Sigmoid colon (tissue), 3 donors: ENCODE data around the gene PRPF40A.

Experiments used
- CTCF ChIP-seq, 4 experiments: fragments of 450-650 bp in 3 of 4; fragments of 200-600 bp in 1 of 4; IDR thresholded peaks; one replicate each; pipeline ENCODE4 v1.5.1; 2016 to 2019; ENCODE audit warnings: antibody characterized with exemption in 4 of 4, mild to moderate bottlenecking in 3 of 4, moderate library complexity in 2 of 4
- POLR2A ChIP-seq, 2 donors: fragments of 450-650 bp; IDR thresholded peaks; one replicate each; pipeline ENCODE4 v1.6.1; 2016; ENCODE audit warnings: antibody characterized with exemption in 2 of 2, mild to moderate bottlenecking in 2 of 2, moderate library complexity in 2 of 2

DNA sequence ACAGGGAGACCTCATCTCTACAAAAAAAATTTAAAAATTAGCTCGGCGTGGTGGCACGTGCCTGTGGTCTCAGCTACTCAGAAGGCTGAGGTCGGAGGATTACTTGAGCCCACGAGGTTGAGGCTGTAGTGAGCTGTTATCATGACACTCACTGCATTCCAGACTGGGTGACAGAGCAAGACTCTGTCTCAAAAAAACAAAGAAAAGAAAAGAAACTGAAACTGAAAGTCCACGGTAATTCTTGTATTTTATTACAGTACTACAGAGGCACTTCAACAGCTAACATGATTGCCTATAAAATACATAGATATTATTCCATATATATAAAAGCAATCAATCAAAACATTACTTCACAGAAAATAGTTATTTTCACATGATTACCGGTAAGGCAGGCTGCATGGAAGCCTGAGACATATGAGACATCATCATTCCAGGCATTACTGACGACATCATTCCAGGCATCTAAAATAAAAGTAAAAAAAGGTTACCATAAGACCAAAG lies 23.1 kb downstream of the PRPF40A start:
- no peak for TF ChIP-seq POLR2A (IDR thresholded peaks at IDR 0.05)
- no peak for TF ChIP-seq CTCF (IDR thresholded peaks at IDR 0.05)
